Heart left ventricle (tissue), 16 donors: ENCODE results near the gene LYST. TPM values are rescaled to one million over a fixed set of nuclear protein-coding genes. Genes with fewer than 3 reads are reported as not detected.

Source experiments
- ATAC-seq, 4 donors: fragments of 200-7000 bp; cut with Tn5 transposase; one replicate each; pipeline ENCODE4 v1.9.1; 2020 to 2022; ENCODE audit warnings: moderate library complexity in 4 of 4, mild to moderate bottlenecking in 3 of 4, moderate number of reproducible peaks in 1 of 4
- DNase-seq, 5 donors: peaks; one replicate each; pipeline ENCODE4 v3.0.0-alpha.2; 2020
- H3K27ac ChIP-seq, 12 donors: fragments of 200-600 bp; sonication (generic) in 4 of 12; one replicate each; pipeline versions ENCODE4 v1.5.0 to v1.8.0; 2016 to 2022; ENCODE audit warnings: mild to moderate bottlenecking in 2 of 12
- H3K27me3 ChIP-seq, 9 donors: fragments of 200-600 bp; sonication (generic) in 2 of 9; one replicate each; pipeline versions ENCODE4 v1.5.1 to v1.8.0; 2016 to 2022; ENCODE audit warnings: mild to moderate bottlenecking in 3 of 9
- H3K36me3 ChIP-seq, 9 donors: fragments of 200-600 bp; sonication (generic) in 2 of 9; one replicate each; pipeline versions ENCODE4 v1.5.0 to v1.8.0; 2018 to 2022; ENCODE audit warnings: mild to moderate bottlenecking in 2 of 9
- H3K4me1 ChIP-seq, 12 donors: fragments of 200-600 bp; sonication (generic) in 4 of 12; one replicate each; pipeline versions ENCODE4 v1.5.0 to v1.8.0; 2016 to 2022; ENCODE audit warnings: mild to moderate bottlenecking in 3 of 12
- H3K4me3 ChIP-seq, 12 donors: fragments of 200-600 bp; sonication (generic) in 4 of 12; one replicate each; pipeline versions ENCODE4 v1.5.0 to v1.8.0; 2017 to 2022; ENCODE audit warnings: mild to moderate bottlenecking in 9 of 12, moderate library complexity in 4 of 12
- H3K9me3 ChIP-seq, 12 donors: fragments of 200-600 bp; sonication (generic) in 4 of 12; one replicate each; pipeline versions ENCODE4 v1.5.0 to v1.8.0; 2016 to 2022; ENCODE audit warnings: mild to moderate bottlenecking in 1 of 12
- CTCF ChIP-seq, 12 donors: fragments of 200-600 bp; sonication (generic) in 4 of 12; IDR thresholded peaks; one replicate each; pipeline versions ENCODE4 v1.5.0 to v1.8.0; 2018 to 2022; ENCODE audit warnings: antibody characterized with exemption in 12 of 12, mild to moderate bottlenecking in 5 of 12
- POLR2A ChIP-seq, 2 donors: fragments of 450-650 bp; IDR thresholded peaks; one replicate each; pipeline ENCODE4 v1.6.1; 2017; ENCODE audit warnings: antibody characterized with exemption in 2 of 2, mild to moderate bottlenecking in 2 of 2, moderate library complexity in 2 of 2
- WGBS, 4 donors: extraction: QIAGEN DNeasy Blood & Tissue Kit in 2 of 4; methylation state at CpG; one replicate each; pipeline versions ENCODE4 v1.1.5 to v1.1.7; 2013 to 2018; 5-methylcytosine and 5-hydroxymethylcytosine counted together
- intact Hi-C, 10 donors: fragments of 100-400 bp; cut with DNase I; formaldehyde crosslinking; loops; one replicate each; pipeline versions ENCODE4 v1.11.1 to v1.14.2; 2022
- polyA plus RNA-seq, 2 donors: library from polyadenylated mRNA; stranded (reverse); fragments of 200-250 nt; gene quantifications; one replicate each; pipeline ENCODE4 v1.2.3, GENCODE V29; 2013
- total RNA-seq, 9 donors: library from RNA; depleted of rRNA in 2 of 9; stranded (reverse); fragments of >200 nt in 2 of 9; fragmentation: NEBNext Ultra II Directional in 3 of 9; extraction: Animal tissue kit (Norgen Biotek cat#: 25700) in 3 of 9; gene quantifications; one replicate each; pipeline versions ENCODE4 v1.1.0 to v1.2.4, GENCODE V29; 2016 to 2023
- donor health status: ischemic (EF 13 %, LVEDD 7.1; RV severe dilation, severe dysfunction).
- donor health status: healthy with polysubstance abuse.
- donor health status: DM: no; HTN: yes; CAD: no.
- donor health status: DM: no; HTN: no; CAD: no.
- donor health status: ischemic (EF 25% LVEDD 6.9; RV normal size, moderate dysfunction).
- donor health status: ischemic (EF 25% LVEDD 5.7; RV mildly dilated, moderate dysfunction).
- donor health status: healthy.
- donor health status: DM: yes; HTN: yes; CAD: no.
- donor health status: ischemic (EF 35%, LVEDD 5.7; RV mildly dilated, moderate dysfunction).
- donor health status: nonischemic (EF 11% LVEDD 7.7; RV severe dilation, severe dysfunction).
- donor health status: DM: yes; HTN: yes; CAD: no.
- donor health status: PGD.
- donor health status: ischemic (EF 29% LVEDD 5.4; RV normal size, mild dysfunction).
- donor health status: nonischemic (EF 23%, LVEDD 6.1; RV moderate dilation, normal function).

Gene LYST
- total and polyA plus RNA-seq, 11 donors: 3.4 to 22.5 (median 11.2) TPM

GRCh38 chr1:235861857-235862256 is 4.8 kb downstream of the LYST start:
- no peak for TF ChIP-seq POLR2A (IDR thresholded peaks at IDR 0.05)
- no peak for TF ChIP-seq CTCF (IDR thresholded peaks at IDR 0.05)
- intact Hi-C loops: loop anchor here in 2 of 10 donors (5.0 to 10.0 kb wide), 4 partner anchors 110 to 357 kb away; partner anchors contain the start of genes B3GALNT2 (in 2 of the 2) and NID1 (in 1 of the 2)
- H3K27me3 ChIP-seq: no peaks in the 10 kb centered on the region
- DNase-seq (no peak), ATAC-seq (no peak)
- no peaks in the 10 kb centered on the region for H3K9me3 ChIP-seq
- H3K4me3 ChIP-seq: no peak overlapping the region
- no peak overlapping the region for H3K27ac ChIP-seq
- peaks cover 0 to 61% (median 15%) of the 10 kb centered on the region in 12 donors for H3K4me1 ChIP-seq
- no peaks in the 10 kb centered on the region for H3K36me3 ChIP-seq

GRCh38 chr1:235860829-235861228 is 5.9 kb downstream of the LYST start:
- H3K27me3 ChIP-seq: no peaks in the 10 kb centered on the region
- no peak overlapping the region for H3K4me3 ChIP-seq
- 69 to 78% (median 69%) methylated on average over 1 of the region's 1 CpG for WGBS, 4 donors
- DNase-seq (no peak), ATAC-seq (no peak)
- no peaks in the 10 kb centered on the region for H3K9me3 ChIP-seq
- H3K27ac ChIP-seq: no peak overlapping the region
- H3K36me3 ChIP-seq: no peaks in the 10 kb centered on the region
- intact Hi-C loops: loop anchor here in 2 of 10 donors (5.0 to 10.0 kb wide), 4 partner anchors 111 to 356 kb away; partner anchors contain the start of genes B3GALNT2 (in 2 of the 2) and NID1 (in 1 of the 2)
- peaks cover 0 to 72% (median 21%) of the 10 kb centered on the region in 12 donors for H3K4me1 ChIP-seq
- TF ChIP-seq CTCF (IDR thresholded peaks at IDR 0.05) (no peak), POLR2A (IDR thresholded peaks at IDR 0.05) (no peak)

GRCh38 chr1:235859789-235860188 is 6.9 kb downstream of the LYST start:
- ATAC-seq: no peak
- H3K27ac ChIP-seq: no peak overlapping the region
- intact Hi-C loops: loop anchor here in 2 of 10 donors (5.0 to 10.0 kb wide), 4 partner anchors 113 to 355 kb away; partner anchors contain the start of genes B3GALNT2 (in 2 of the 2) and NID1 (in 1 of the 2)
- no peak overlapping the region for H3K4me3 ChIP-seq
- TF ChIP-seq CTCF (IDR thresholded peaks at IDR 0.05): no peak
- TF ChIP-seq POLR2A (IDR thresholded peaks at IDR 0.05): no peak
- H3K27me3 ChIP-seq: no peaks in the 10 kb centered on the region
- no peaks in the 10 kb centered on the region for H3K36me3 ChIP-seq
- peaks cover 0 to 72% (median 11%) of the 10 kb centered on the region in 12 donors for H3K4me1 ChIP-seq
- no peaks in the 10 kb centered on the region for H3K9me3 ChIP-seq
- whole genome bisulfite sequencing, 4 donors: 71 to 79% (median 71%) methylated on average over 1 of the region's 1 CpG
- no peak for DNase-seq

- H3K9me3 ChIP-seq: no peaks in the 10 kb centered on the region
- ATAC-seq (no peak), DNase-seq (no peak)
- H3K4me3 ChIP-seq: no peak overlapping the region
- no peak for TF ChIP-seq POLR2A (IDR thresholded peaks at IDR 0.05)
- TF ChIP-seq CTCF (IDR thresholded peaks at IDR 0.05): no peak
- peak overlapping the region in 1 of 12 donors; percentile 17 for H3K27ac ChIP-seq
- intact Hi-C loops: no loop called here
- WGBS, 4 donors: 81 to 87% (median 84%) methylated on average over 1 of the region's 1 CpG
- no peaks in the 10 kb centered on the region for H3K27me3 ChIP-seq
- H3K4me1 ChIP-seq: peaks cover 0 to 71% (median 11%) of the 10 kb centered on the region in 12 donors
- H3K36me3 ChIP-seq: no peaks in the 10 kb centered on the region
Measured at GRCh38 chr1:235858766-235859165, 7.9 kb downstream of the LYST start.
